Endothelial cell (in vitro differentiated cells): ENCODE results near the gene IMPDH1. TPM values are rescaled to one million over a fixed set of nuclear protein-coding genes. Genes with fewer than 3 reads are reported as not detected.
"Not testable (repeated sequence)": the region's sequence is repeated elsewhere in the genome, so short reads cannot be mapped to it uniquely, and the experiment has no call there.

Experiments
- DNase-seq: peaks from one replicate; pipeline ENCODE4 v3.0.0; 2021; ENCODE audit warnings: low spot score
- H3K27ac Mint-ChIP-seq: one replicate; pipeline ENCODE4 v1.8.0; 2021; ENCODE audit warnings: mixed read lengths, inconsistent platforms; ENCODE audit not compliant: unreplicated experiment
- H3K27me3 Mint-ChIP-seq: one replicate; pipeline ENCODE4 v1.8.0; 2021; ENCODE audit warnings: mild to moderate bottlenecking, moderate library complexity, mixed read lengths, inconsistent platforms; ENCODE audit not compliant: unreplicated experiment
- H3K36me3 Mint-ChIP-seq: one replicate; pipeline ENCODE4 v1.8.0; 2021; ENCODE audit warnings: mild to moderate bottlenecking, low read depth, mixed read lengths, inconsistent platforms; ENCODE audit not compliant: unreplicated experiment
- H3K4me1 Mint-ChIP-seq: one replicate; pipeline ENCODE4 v1.8.0; 2021; ENCODE audit warnings: mild to moderate bottlenecking, mixed read lengths, inconsistent platforms; ENCODE audit not compliant: unreplicated experiment
- H3K4me3 Mint-ChIP-seq: one replicate; pipeline ENCODE4 v1.8.0; 2021; ENCODE audit warnings: mild to moderate bottlenecking, mixed read lengths, inconsistent platforms; ENCODE audit not compliant: unreplicated experiment
- H3K9me3 Mint-ChIP-seq: one replicate; pipeline ENCODE4 v1.8.0; 2021; ENCODE audit warnings: mixed read lengths, inconsistent platforms; ENCODE audit not compliant: unreplicated experiment
- CTCF ChIP-seq: fragments of 200-600 bp; sonication (generic); IDR thresholded peaks from one replicate; pipeline ENCODE4 v1.5.0; 2021; ENCODE audit warnings: antibody characterized with exemption; ENCODE audit not compliant: unreplicated experiment
- long read RNA-seq: library from polyadenylated mRNA; unstranded; transcript quantifications from one replicate; pipeline ENCODE4 v2.0.0, GENCODE V29; 2020; ENCODE audit not compliant: unreplicated experiment
- total RNA-seq: library from RNA; stranded (reverse); fragmentation: NEBNext Ultra II Directional; extraction: Animal tissue kit (Norgen Biotek cat#: 25700); gene quantifications from one replicate; pipeline ENCODE4 v1.2.1, GENCODE V29; 2021; ENCODE audit not compliant: unreplicated experiment

Gene IMPDH1
- total RNA-seq: 7.5 TPM
- long read RNA-seq, partial matches to known transcripts: 5 of 8 reads
- long read RNA-seq, other reads (novel, unspliced or antisense): 1 of 8 reads

GRCh38 chr7:128409596-128410450 lies at the start of gene IMPDH1:
IMPDH1 (minus strand) TSS chr7:128409982; CDS start chr7:128409901, 81 bp downstream.
- H3K36me3 Mint-ChIP-seq: no peaks in the 10 kb centered on the region
- H3K27ac Mint-ChIP-seq: peak within 1 kb of the TSS; percentile 24
- H3K4me1 Mint-ChIP-seq: peaks cover 11% of the 10 kb centered on the region
- TF ChIP-seq CTCF: no peak
- H3K9me3 Mint-ChIP-seq: no peaks in the 10 kb centered on the region
- peak within 1 kb of the TSS; percentile 89 for H3K4me3 Mint-ChIP-seq
- H3K27me3 Mint-ChIP-seq: peaks cover 16% of the 10 kb centered on the region
- DNase-seq: peak; percentile 76

GRCh38 chr7:128459394-128459878 lies 49.7 kb upstream of the IMPDH1 start:
- peak; percentile 57 for DNase-seq
- Mint-ChIP-seq H3K4me3 (no peak overlapping the region), H3K4me1 (peaks cover 26% of the 10 kb centered on the region), H3K36me3 (peaks cover 7% of the 10 kb centered on the region), H3K27ac (no peak overlapping the region), H3K9me3 (no peaks in the 10 kb centered on the region), H3K27me3 (peaks cover 3% of the 10 kb centered on the region)
- TF ChIP-seq CTCF: peak; percentile 76

- Mint-ChIP-seq H3K27ac (no peak overlapping the region), H3K9me3 (no peaks in the 10 kb centered on the region), H3K4me1 (peaks cover 30% of the 10 kb centered on the region), H3K36me3 (peaks cover 4% of the 10 kb centered on the region), H3K27me3 (peaks cover 5% of the 10 kb centered on the region), H3K4me3 (no peak overlapping the region)
- no peak for TF ChIP-seq CTCF
- no peak for DNase-seq
These were observed 49.2 kb upstream of the IMPDH1 start for GRCh38 chr7:128458956-128459355.

GRCh38 chr7:128457385-128457784 lies 47.6 kb upstream of the IMPDH1 start:
- Mint-ChIP-seq H3K4me1 (peaks cover 30% of the 10 kb centered on the region), H3K4me3 (peak overlapping the region; percentile 37), H3K27ac (peak overlapping the region; percentile 30), H3K27me3 (peaks cover 10% of the 10 kb centered on the region)
- H3K36me3 Mint-ChIP-seq, H3K9me3 Mint-ChIP-seq, DNase-seq: not testable (repeated sequence)

- no peak for DNase-seq
- Mint-ChIP-seq H3K27ac (peak overlapping the region; percentile 78), H3K4me1 (peaks cover 30% of the 10 kb centered on the region), H3K9me3 (no peaks in the 10 kb centered on the region), H3K27me3 (peaks cover 11% of the 10 kb centered on the region), H3K4me3 (peak overlapping the region; percentile 95), H3K36me3 (peaks cover 3% of the 10 kb centered on the region)
- TF ChIP-seq CTCF: no peak
These were observed 46.5 kb upstream of the IMPDH1 start for GRCh38 chr7:128456255-128456725.
